Activated gamma-delta T cell treated with Interleukin-2 at 50 U/mL for 16 hours (primary cell): ENCODE measurements around the gene PLPPR4.

ENCODE experiments used
- DNase-seq: peaks from one replicate; pipeline ENCODE4 v3.0.0-alpha.2; 2020

Gene PLPPR4

GRCh38 chr1:99352821-99353220 lies 88.5 kb downstream of the PLPPR4 start:
- DNase-seq: no peak

- DNase-seq: no peak
These were observed 94.5 kb downstream of the PLPPR4 start for GRCh38 chr1:99358770-99359169.
